Ishikawa (cell line): ENCODE results near the gene SPANXN4.

ENCODE experiments used
- CEBPB ChIP-seq: IDR thresholded peaks from 2 replicates; pipeline ENCODE4 v1.6.1; 2012
- EGR1 ChIP-seq: IDR thresholded peaks from 2 replicates; pipeline ENCODE4 v1.6.1; 2012
- EP300 ChIP-seq: IDR thresholded peaks from 2 replicates; pipeline ENCODE4 v1.6.1; 2012; ENCODE audit warnings: borderline replicate concordance
- MAX ChIP-seq: IDR thresholded peaks from 2 replicates; pipeline ENCODE4 v1.6.1; 2012
- NFIC ChIP-seq: IDR thresholded peaks from 2 replicates; pipeline ENCODE4 v1.6.1; 2012
- RAD21 ChIP-seq: IDR thresholded peaks from 2 replicates; pipeline ENCODE4 v1.6.1; 2012; ENCODE audit warnings: low read depth
- REST ChIP-seq: IDR thresholded peaks from 2 replicates; pipeline ENCODE4 v1.6.1; 2012; ENCODE audit warnings: low read depth, mild to moderate bottlenecking
- TCF12 ChIP-seq: IDR thresholded peaks from 2 replicates; pipeline ENCODE4 v1.6.1; 2012; ENCODE audit warnings: low read depth
- TEAD4 ChIP-seq: IDR thresholded peaks from 2 replicates; pipeline ENCODE4 v1.6.1; 2012
- USF1 ChIP-seq: IDR thresholded peaks from 2 replicates; pipeline ENCODE4 v1.6.1; 2012

GRCh38 chrX:143017272-143017671 is 8.5 kb upstream of the SPANXN4 start:
- TF ChIP-seq TCF12: no peak
- TF ChIP-seq EGR1: no peak
- no peak for TF ChIP-seq RAD21
- no peak for TF ChIP-seq NFIC
- TF ChIP-seq CEBPB: no peak
- no peak for TF ChIP-seq REST
- TF ChIP-seq TEAD4: no peak
- TF ChIP-seq MAX: no peak
- TF ChIP-seq EP300: no peak
- TF ChIP-seq USF1: no peak
